Epithelial cell of esophagus (primary cell): Measurements from ENCODE around the gene CREBBP.
"Not testable (repeated sequence)": the region's sequence is repeated elsewhere in the genome, so short reads cannot be mapped to it uniquely, and the experiment has no call there.

Experiments
- DNase-seq: peaks from one replicate; pipeline ENCODE4 v3.0.0; 2010; ENCODE audit warnings: low read depth
- H3K4me3 ChIP-seq: 2 replicates; pipeline ENCODE4 v1.5.1; 2011; ENCODE audit warnings: mild to moderate bottlenecking, low read length, control low read depth
- CTCF ChIP-seq: IDR thresholded peaks from 2 replicates; pipeline ENCODE4 v1.5.1; 2011; ENCODE audit warnings: low read depth, mild to moderate bottlenecking, low read length, control low read depth, inconsistent platforms; ENCODE audit not compliant: insufficient read depth; ENCODE audit errors: missing control alignments

CREBBP gene

GRCh38 chr16:3717235-3718018 is 163.1 kb downstream of the CREBBP start, which contains the start of gene TRAP1:
TSS of gene TRAP1 (minus strand) at chr16:3717524. CDS start at chr16:3717508, 16 bp downstream.
- TF ChIP-seq CTCF = no peak
- peak; percentile 83 for DNase-seq
- H3K4me3 ChIP-seq = peak within 1 kb of the TSS; percentile 88

GRCh38 chr16:3716831-3717234 is 163.7 kb downstream of the CREBBP start:
- peak overlapping the region; percentile 88 for H3K4me3 ChIP-seq
- TF ChIP-seq CTCF = no peak
- DNase-seq = peak; percentile 51

- no peak for DNase-seq
- no peak overlapping the region for H3K4me3 ChIP-seq
- no peak for TF ChIP-seq CTCF
These were observed 165.1 kb downstream of the CREBBP start for GRCh38 chr16:3715430-3715829.

- H3K4me3 ChIP-seq, DNase-seq: not testable (repeated sequence)
These were observed 166.1 kb downstream of the CREBBP start for GRCh38 chr16:3714378-3714777.

- DNase-seq = no peak
- no peak for TF ChIP-seq CTCF
- no peak overlapping the region for H3K4me3 ChIP-seq
These were observed 166.8 kb downstream of the CREBBP start for GRCh38 chr16:3713587-3714242.

GRCh38 chr16:3712861-3713372 is 167.6 kb downstream of the CREBBP start:
- H3K4me3 ChIP-seq = peak overlapping the region; percentile 19
- TF ChIP-seq CTCF = no peak
- DNase-seq = peak; percentile 29

- no peak overlapping the region for H3K4me3 ChIP-seq
- DNase-seq = no peak
- TF ChIP-seq CTCF = no peak
These were observed 174.1 kb downstream of the CREBBP start for GRCh38 chr16:3706253-3707012.
